Stimulated activated memory B cell treated with anti-CD40 and anti-IgM and Interleukin-4, amounts not matched to agents 10 μg/mL and 1 μg/mL and 100 μg/mL, for 72 hours (primary cell): ENCODE data around the gene RLF.
"Not testable (repeated sequence)": the region's sequence is repeated elsewhere in the genome, so short reads cannot be mapped to it uniquely, and the experiment has no call there.

Experiments
- ATAC-seq: fragments of 150-1000 bp; cut with Tn5 transposase; 2 replicates; pipeline ENCODE4 v1.10.0; 2021
- H3K27ac Mint-ChIP-seq: one replicate; pipeline ENCODE4 v1.8.0; 2022; ENCODE audit warnings: mild to moderate bottlenecking, mixed read lengths
- H3K27me3 Mint-ChIP-seq: one replicate; pipeline ENCODE4 v1.8.0; 2022; ENCODE audit warnings: mixed read lengths
- H3K36me3 Mint-ChIP-seq: one replicate; pipeline ENCODE4 v1.8.0; 2022; ENCODE audit warnings: mixed read lengths
- H3K4me1 Mint-ChIP-seq: one replicate; pipeline ENCODE4 v1.8.0; 2022; ENCODE audit warnings: mixed read lengths
- H3K4me3 Mint-ChIP-seq: one replicate; pipeline ENCODE4 v1.8.0; 2022; ENCODE audit warnings: mild to moderate bottlenecking, moderate library complexity, mixed read lengths
- H3K9me3 Mint-ChIP-seq: one replicate; pipeline ENCODE4 v1.8.0; 2022; ENCODE audit warnings: mixed read lengths

Gene RLF

DNA sequence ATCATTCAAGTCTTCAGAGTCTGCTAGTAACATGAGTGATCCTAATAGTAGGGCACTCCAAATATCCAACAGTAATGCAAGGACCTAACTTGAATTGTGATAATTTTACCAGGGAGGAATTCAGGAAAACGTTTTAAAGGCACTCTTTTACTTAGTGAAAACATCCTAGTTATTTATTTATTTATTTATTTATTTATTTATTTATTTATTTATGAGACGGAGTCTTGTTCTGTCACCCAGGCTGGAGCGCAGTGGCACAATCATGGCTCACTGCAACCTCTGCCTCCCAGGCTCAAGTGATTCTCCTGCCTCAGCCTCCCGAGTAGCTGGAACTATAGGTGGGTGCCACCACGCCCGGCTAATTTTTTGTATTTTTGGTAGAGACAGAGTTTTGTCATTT, 33.5 kb downstream of the RLF start:
- H3K27ac Mint-ChIP-seq, H3K4me3 Mint-ChIP-seq, H3K9me3 Mint-ChIP-seq, H3K27me3 Mint-ChIP-seq, ATAC-seq, H3K4me1 Mint-ChIP-seq: not testable (repeated sequence)
- peaks cover 16% of the 10 kb centered on the region for H3K36me3 Mint-ChIP-seq

- no peaks in the 10 kb centered on the region for H3K27me3 Mint-ChIP-seq
- ATAC-seq = no peak
- peaks cover 17% of the 10 kb centered on the region for H3K36me3 Mint-ChIP-seq
- no peak overlapping the region for H3K27ac Mint-ChIP-seq
- no peaks in the 10 kb centered on the region for H3K4me1 Mint-ChIP-seq
- H3K9me3 Mint-ChIP-seq = no peaks in the 10 kb centered on the region
- no peak overlapping the region for H3K4me3 Mint-ChIP-seq
These were observed 36.5 kb downstream of the RLF start for GRCh38 chr1:40197656-40198055.

GRCh38 chr1:40199126-40199525, 37.9 kb downstream of the RLF start:
- ATAC-seq = no peak
- Mint-ChIP-seq H3K36me3 (peaks cover 24% of the 10 kb centered on the region), H3K27ac (no peak overlapping the region), H3K4me1 (peaks cover 6% of the 10 kb centered on the region), H3K4me3 (no peak overlapping the region), H3K27me3 (no peaks in the 10 kb centered on the region), H3K9me3 (no peaks in the 10 kb centered on the region)

GRCh38 chr1:40204856-40205255, 43.7 kb downstream of the RLF start:
- Mint-ChIP-seq H3K27me3 (no peaks in the 10 kb centered on the region), H3K4me3 (no peak overlapping the region), H3K27ac (no peak overlapping the region), H3K9me3 (no peaks in the 10 kb centered on the region), H3K4me1 (peaks cover 22% of the 10 kb centered on the region), H3K36me3 (peaks cover 44% of the 10 kb centered on the region)
- no peak for ATAC-seq

- no peak overlapping the region for H3K4me3 Mint-ChIP-seq
- peaks cover 4% of the 10 kb centered on the region for H3K4me1 Mint-ChIP-seq
- H3K9me3 Mint-ChIP-seq = no peaks in the 10 kb centered on the region
- no peak overlapping the region for H3K27ac Mint-ChIP-seq
- no peak for ATAC-seq
- H3K36me3 Mint-ChIP-seq = peaks cover 51% of the 10 kb centered on the region
- no peaks in the 10 kb centered on the region for H3K27me3 Mint-ChIP-seq
These were observed 49.5 kb downstream of the RLF start for GRCh38 chr1:40210511-40211204.

DNA sequence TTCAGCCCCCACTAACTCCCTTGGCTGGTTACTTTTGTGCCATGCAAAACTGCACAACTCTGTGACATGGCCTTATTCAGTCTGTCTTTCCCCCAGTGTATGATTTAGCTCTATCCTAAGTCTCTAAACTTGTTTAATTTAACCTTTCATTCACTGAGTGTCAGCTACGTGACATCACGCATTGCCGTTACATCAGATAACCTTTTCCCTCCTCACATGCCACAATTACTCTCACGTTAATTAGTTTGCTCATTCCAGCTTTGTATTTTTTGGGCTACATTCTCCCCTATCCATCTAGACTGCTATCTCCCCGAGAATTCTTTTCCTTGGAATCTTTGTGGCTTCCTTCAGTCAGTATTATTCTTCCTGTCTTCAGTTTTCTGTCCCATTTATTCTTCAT, 57.1 kb downstream of the RLF start:
- ATAC-seq = no peak
- Mint-ChIP-seq H3K27ac (no peak overlapping the region), H3K36me3 (peaks cover 17% of the 10 kb centered on the region), H3K27me3 (no peaks in the 10 kb centered on the region), H3K4me3 (no peak overlapping the region), H3K9me3 (no peaks in the 10 kb centered on the region), H3K4me1 (no peaks in the 10 kb centered on the region)

DNA sequence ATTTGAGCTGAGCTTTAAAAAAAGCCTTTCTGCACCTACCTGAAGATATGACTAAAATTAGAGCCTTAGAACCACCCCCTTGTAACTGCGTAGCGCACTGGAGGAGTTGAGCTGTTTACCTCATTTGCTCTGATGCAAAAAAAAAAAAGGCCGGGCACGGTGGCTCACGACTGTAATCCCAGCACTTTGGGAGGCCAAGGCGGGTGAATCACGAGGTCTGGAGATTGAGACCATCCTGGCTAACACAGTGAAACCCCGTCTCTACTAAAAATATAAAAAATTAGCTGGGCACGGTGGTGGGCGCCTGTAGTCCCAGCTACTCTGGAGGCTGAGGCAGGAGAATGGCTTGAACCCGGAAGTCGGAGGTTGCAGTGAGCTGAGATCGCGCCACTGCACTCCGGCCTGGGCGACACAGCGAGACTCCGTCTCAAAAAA, 60.3 kb downstream of the RLF start:
- H3K9me3 Mint-ChIP-seq, H3K4me1 Mint-ChIP-seq, H3K4me3 Mint-ChIP-seq, ATAC-seq, H3K27me3 Mint-ChIP-seq, H3K27ac Mint-ChIP-seq: not testable (repeated sequence)
- H3K36me3 Mint-ChIP-seq = peaks cover 15% of the 10 kb centered on the region

DNA sequence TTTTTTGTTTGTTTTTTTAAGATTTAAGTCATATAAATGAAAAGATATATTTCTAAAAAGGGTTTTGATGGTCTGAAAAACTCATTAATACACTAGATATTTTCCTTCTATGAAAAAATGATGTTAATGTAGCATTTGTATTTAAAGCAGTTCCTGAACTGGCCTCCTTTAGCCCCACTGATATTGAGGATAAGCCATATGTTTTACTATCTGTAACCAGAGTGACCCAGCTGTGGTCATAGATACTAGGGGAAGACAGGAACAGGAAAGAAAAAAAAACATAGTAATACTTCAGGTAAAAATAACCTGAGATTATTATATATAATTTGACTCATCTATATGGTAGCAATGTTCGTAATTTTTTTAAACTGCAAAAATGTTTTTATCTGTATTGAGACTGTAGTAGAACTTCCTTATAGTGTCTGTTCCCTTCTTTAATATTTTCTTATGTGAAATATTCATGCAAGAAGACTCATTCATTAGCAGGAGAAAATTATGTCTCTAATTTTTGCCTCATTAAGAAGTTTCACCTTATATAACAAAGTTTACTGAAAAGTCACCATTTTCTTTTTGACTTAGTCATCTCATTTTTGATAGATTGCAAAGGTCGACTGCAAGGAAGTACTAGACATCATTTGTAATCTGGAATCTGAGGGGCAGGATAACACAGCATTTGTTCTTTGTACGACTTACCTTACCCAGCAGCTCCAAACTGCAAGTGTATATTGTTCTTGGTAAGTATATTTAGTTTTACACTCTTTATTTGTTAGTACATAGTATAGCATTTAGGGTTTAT, 61.0 kb downstream of the RLF start:
- H3K27me3 Mint-ChIP-seq = no peaks in the 10 kb centered on the region
- H3K36me3 Mint-ChIP-seq = peaks cover 16% of the 10 kb centered on the region
- no peak overlapping the region for H3K4me3 Mint-ChIP-seq
- H3K9me3 Mint-ChIP-seq = no peaks in the 10 kb centered on the region
- no peak for ATAC-seq
- no peak overlapping the region for H3K27ac Mint-ChIP-seq
- H3K4me1 Mint-ChIP-seq = no peaks in the 10 kb centered on the region

GRCh38 chr1:40224040-40224439, 62.9 kb downstream of the RLF start:
- H3K9me3 Mint-ChIP-seq = no peaks in the 10 kb centered on the region
- H3K27ac Mint-ChIP-seq = no peak overlapping the region
- no peak for ATAC-seq
- peaks cover 10% of the 10 kb centered on the region for H3K36me3 Mint-ChIP-seq
- H3K4me3 Mint-ChIP-seq = no peak overlapping the region
- H3K4me1 Mint-ChIP-seq = no peaks in the 10 kb centered on the region
- H3K27me3 Mint-ChIP-seq = no peaks in the 10 kb centered on the region

DNA sequence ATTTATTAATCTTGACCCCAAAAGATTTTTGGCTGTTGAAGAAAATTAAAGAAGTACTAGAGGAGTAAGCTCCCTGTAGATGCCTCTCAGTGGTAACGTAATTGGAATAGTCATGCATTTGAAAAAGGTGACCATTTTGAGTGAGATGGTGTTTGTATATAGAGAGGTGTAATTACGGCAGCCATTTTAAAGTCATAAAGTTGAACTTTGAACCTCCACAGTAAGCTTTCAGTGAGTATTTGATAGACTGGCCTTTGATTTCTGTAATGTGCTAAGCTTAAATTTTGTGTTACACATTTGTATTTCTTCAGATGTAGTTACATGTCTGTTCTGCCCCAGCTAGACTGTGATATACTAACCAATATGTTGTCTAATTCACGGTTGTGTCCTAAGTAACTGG, 65.0 kb downstream of the RLF start:
- no peak overlapping the region for H3K4me3 Mint-ChIP-seq
- H3K4me1 Mint-ChIP-seq = peaks cover 5% of the 10 kb centered on the region
- ATAC-seq = no peak
- H3K27me3 Mint-ChIP-seq = no peaks in the 10 kb centered on the region
- no peak overlapping the region for H3K27ac Mint-ChIP-seq
- no peaks in the 10 kb centered on the region for H3K9me3 Mint-ChIP-seq
- H3K36me3 Mint-ChIP-seq = peaks cover 19% of the 10 kb centered on the region

DNA sequence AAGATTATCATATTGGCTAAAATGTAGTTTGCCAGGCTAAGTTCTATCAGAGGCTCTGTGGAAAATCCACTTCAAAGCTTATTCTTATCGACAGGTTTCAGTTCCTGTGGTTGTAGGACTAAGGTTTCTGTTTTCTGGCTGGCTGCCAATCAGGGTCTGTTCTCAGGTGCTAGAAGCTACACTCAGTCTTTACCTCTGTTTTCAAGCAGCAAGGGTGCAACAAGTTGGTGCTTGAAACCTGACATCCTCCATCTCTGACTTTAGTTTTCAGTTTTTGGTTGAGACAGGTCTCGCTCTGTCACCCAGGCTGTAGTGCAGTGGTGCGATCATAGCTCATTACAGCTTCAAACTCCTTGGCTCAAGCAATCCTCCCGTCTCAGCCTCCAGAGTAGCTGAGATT, 71.3 kb downstream of the RLF start:
- Mint-ChIP-seq H3K27ac (no peak overlapping the region), H3K4me1 (peaks cover 11% of the 10 kb centered on the region), H3K36me3 (peaks cover 51% of the 10 kb centered on the region), H3K9me3 (no peaks in the 10 kb centered on the region), H3K4me3 (no peak overlapping the region), H3K27me3 (no peaks in the 10 kb centered on the region)
- ATAC-seq = peak; percentile 95

- H3K4me1 Mint-ChIP-seq = peaks cover 14% of the 10 kb centered on the region
These were observed 78.4 kb downstream of the RLF start for GRCh38 chr1:40239626-40240025.

GRCh38 chr1:40240390-40240789, 79.2 kb downstream of the RLF start:
- Mint-ChIP-seq H3K36me3 (peaks cover 34% of the 10 kb centered on the region), H3K4me1 (peaks cover 14% of the 10 kb centered on the region), H3K9me3 (no peaks in the 10 kb centered on the region), H3K27ac (no peak overlapping the region), H3K27me3 (peaks cover 5% of the 10 kb centered on the region), H3K4me3 (no peak overlapping the region)
- no peak for ATAC-seq

More at GRCh38 chr1:40239626-40240025, 78.4 kb downstream of the RLF start:
- H3K27ac Mint-ChIP-seq = no peak overlapping the region
- no peaks in the 10 kb centered on the region for H3K9me3 Mint-ChIP-seq
- no peak overlapping the region for H3K4me3 Mint-ChIP-seq
- no peaks in the 10 kb centered on the region for H3K27me3 Mint-ChIP-seq
- H3K36me3 Mint-ChIP-seq = peaks cover 34% of the 10 kb centered on the region
- no peak for ATAC-seq

GRCh38 chr1:40241362-40241761, 80.2 kb downstream of the RLF start:
- H3K4me3 Mint-ChIP-seq = no peak overlapping the region
- peaks cover 14% of the 10 kb centered on the region for H3K4me1 Mint-ChIP-seq
- H3K27me3 Mint-ChIP-seq = peaks cover 13% of the 10 kb centered on the region
- H3K9me3 Mint-ChIP-seq = no peaks in the 10 kb centered on the region
- no peak for ATAC-seq
- H3K36me3 Mint-ChIP-seq = peaks cover 26% of the 10 kb centered on the region
- H3K27ac Mint-ChIP-seq = peak overlapping the region; percentile 1

- no peak overlapping the region for H3K27ac Mint-ChIP-seq
- no peak for ATAC-seq
- H3K9me3 Mint-ChIP-seq = no peaks in the 10 kb centered on the region
- H3K27me3 Mint-ChIP-seq = peaks cover 13% of the 10 kb centered on the region
- peaks cover 10% of the 10 kb centered on the region for H3K36me3 Mint-ChIP-seq
- no peak overlapping the region for H3K4me3 Mint-ChIP-seq
- peaks cover 14% of the 10 kb centered on the region for H3K4me1 Mint-ChIP-seq
These were observed 82.2 kb downstream of the RLF start for GRCh38 chr1:40243351-40243750.

- peaks cover under 1% of the 10 kb centered on the region for H3K36me3 Mint-ChIP-seq
- no peak overlapping the region for H3K27ac Mint-ChIP-seq
- H3K27me3 Mint-ChIP-seq = peaks cover 13% of the 10 kb centered on the region
- no peak overlapping the region for H3K4me3 Mint-ChIP-seq
- H3K9me3 Mint-ChIP-seq = no peaks in the 10 kb centered on the region
- H3K4me1 Mint-ChIP-seq = peaks cover 14% of the 10 kb centered on the region
- no peak for ATAC-seq
These were observed 83.1 kb downstream of the RLF start for GRCh38 chr1:40244138-40244744.
